Measurements from ENCODE around the gene HLA-DQB2. TPM values are rescaled to one million over a fixed set of nuclear protein-coding genes. Genes with fewer than 3 reads are reported as not detected.

The HLA-DQB2 gene
- total RNA-seq, 1 experiment from 2014 or later, result 0.42 TPM

- no peaks in the 10 kb centered on the region; the same call in 1 of the 2 replicates for H3K27me3 Mint-ChIP-seq (ENCODE audit: low read depth)
- ATAC-seq (no peak), DNase-seq (ENCODE audit: low spot score) (no peak)
- peaks cover 5% of the 10 kb centered on the region; the same call in 1 of the 2 replicates for H3K9me3 Mint-ChIP-seq
- TF ChIP-seq ZNF317 (CRISPR knock-in tag; IDR thresholded peaks at IDR 0.05; ENCODE audit: borderline replicate concordance, low read depth) (no peak), NR1H2 (CRISPR knock-in tag; IDR thresholded peaks at IDR 0.05) (no peak), ZNF232 (CRISPR knock-in tag; IDR thresholded peaks at IDR 0.05) (no peak), EMX1 (CRISPR knock-in tag; IDR thresholded peaks at IDR 0.05) (no peak), ELF4 (CRISPR knock-in tag; IDR thresholded peaks at IDR 0.05; ENCODE audit: low read depth) (no peak), SOX15 (CRISPR knock-in tag; IDR thresholded peaks at IDR 0.05) (no peak), SMAD3 (CRISPR knock-in tag; IDR thresholded peaks at IDR 0.05; ENCODE audit: borderline replicate concordance) (no peak), NFYB (CRISPR knock-in tag; conservative IDR thresholded peaks at IDR 0.05; ENCODE audit: low read depth) (no peak), TP53 (CRISPR knock-in tag; IDR thresholded peaks at IDR 0.05) (no peak), FOXJ3 (CRISPR knock-in tag; IDR thresholded peaks at IDR 0.05; ENCODE audit: borderline replicate concordance) (no peak), OVOL2 (CRISPR knock-in tag; IDR thresholded peaks at IDR 0.05; ENCODE audit: borderline replicate concordance) (no peak), ZMAT4 (CRISPR knock-in tag; IDR thresholded peaks at IDR 0.05) (no peak), CREB1 (CRISPR knock-in tag; IDR thresholded peaks at IDR 0.05) (no peak), ZNF138 (CRISPR knock-in tag; conservative IDR thresholded peaks at IDR 0.05) (no peak), FOXK1 (CRISPR knock-in tag; IDR thresholded peaks at IDR 0.05) (no peak), GABPB1 (CRISPR knock-in tag; IDR thresholded peaks at IDR 0.05) (no peak), CBFB (CRISPR knock-in tag; IDR thresholded peaks at IDR 0.05; ENCODE audit: low read depth) (no peak), ZNF512 (CRISPR knock-in tag; IDR thresholded peaks at IDR 0.05; ENCODE audit: borderline replicate concordance) (no peak)
- TF ChIP-seq, protein P1, sequence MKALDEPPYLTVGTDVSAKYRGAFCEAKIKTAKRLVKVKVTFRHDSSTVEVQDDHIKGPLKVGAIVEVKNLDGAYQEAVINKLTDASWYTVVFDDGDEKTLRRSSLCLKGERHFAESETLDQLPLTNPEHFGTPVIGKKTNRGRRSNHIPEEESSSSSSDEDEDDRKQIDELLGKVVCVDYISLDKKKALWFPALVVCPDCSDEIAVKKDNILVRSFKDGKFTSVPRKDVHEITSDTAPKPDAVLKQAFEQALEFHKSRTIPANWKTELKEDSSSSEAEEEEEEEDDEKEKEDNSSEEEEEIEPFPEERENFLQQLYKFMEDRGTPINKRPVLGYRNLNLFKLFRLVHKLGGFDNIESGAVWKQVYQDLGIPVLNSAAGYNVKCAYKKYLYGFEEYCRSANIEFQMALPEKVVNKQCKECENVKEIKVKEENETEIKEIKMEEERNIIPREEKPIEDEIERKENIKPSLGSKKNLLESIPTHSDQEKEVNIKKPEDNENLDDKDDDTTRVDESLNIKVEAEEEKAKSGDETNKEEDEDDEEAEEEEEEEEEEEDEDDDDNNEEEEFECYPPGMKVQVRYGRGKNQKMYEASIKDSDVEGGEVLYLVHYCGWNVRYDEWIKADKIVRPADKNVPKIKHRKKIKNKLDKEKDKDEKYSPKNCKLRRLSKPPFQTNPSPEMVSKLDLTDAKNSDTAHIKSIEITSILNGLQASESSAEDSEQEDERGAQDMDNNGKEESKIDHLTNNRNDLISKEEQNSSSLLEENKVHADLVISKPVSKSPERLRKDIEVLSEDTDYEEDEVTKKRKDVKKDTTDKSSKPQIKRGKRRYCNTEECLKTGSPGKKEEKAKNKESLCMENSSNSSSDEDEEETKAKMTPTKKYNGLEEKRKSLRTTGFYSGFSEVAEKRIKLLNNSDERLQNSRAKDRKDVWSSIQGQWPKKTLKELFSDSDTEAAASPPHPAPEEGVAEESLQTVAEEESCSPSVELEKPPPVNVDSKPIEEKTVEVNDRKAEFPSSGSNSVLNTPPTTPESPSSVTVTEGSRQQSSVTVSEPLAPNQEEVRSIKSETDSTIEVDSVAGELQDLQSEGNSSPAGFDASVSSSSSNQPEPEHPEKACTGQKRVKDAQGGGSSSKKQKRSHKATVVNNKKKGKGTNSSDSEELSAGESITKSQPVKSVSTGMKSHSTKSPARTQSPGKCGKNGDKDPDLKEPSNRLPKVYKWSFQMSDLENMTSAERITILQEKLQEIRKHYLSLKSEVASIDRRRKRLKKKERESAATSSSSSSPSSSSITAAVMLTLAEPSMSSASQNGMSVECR (CRISPR knock-in tag; IDR thresholded peaks at IDR 0.05; ENCODE audit: borderline replicate concordance), result no peak
- H3K36me3 Mint-ChIP-seq, result no peaks in the 10 kb centered on the region
- ChIA-PET POLR2A (no interaction called here), CTCF (no interaction called here)
- H3K4me3 Mint-ChIP-seq, result no peak overlapping the region
- no peak overlapping the region for H3K27ac Mint-ChIP-seq
- H3K4me1 Mint-ChIP-seq, result no peaks in the 10 kb centered on the region
Measured at GRCh38 chr6:32738126-32738525, 25.2 kb downstream of the HLA-DQB2 start.

GRCh38 chr6:32718879-32719278 lies 44.5 kb downstream of the HLA-DQB2 start:
- TF ChIP-seq ZNF317 (CRISPR knock-in tag; IDR thresholded peaks at IDR 0.05; ENCODE audit: borderline replicate concordance, low read depth) (no peak), OVOL2 (CRISPR knock-in tag; IDR thresholded peaks at IDR 0.05; ENCODE audit: borderline replicate concordance) (no peak)
- no peak overlapping the region for H3K27ac Mint-ChIP-seq
- no peaks in the 10 kb centered on the region for H3K4me1 Mint-ChIP-seq
- H3K36me3 Mint-ChIP-seq, result no peaks in the 10 kb centered on the region
- H3K27me3 Mint-ChIP-seq (ENCODE audit: low read depth), result peaks cover 12% of the 10 kb centered on the region
- DNase-seq (ENCODE audit: low spot score), result no peak
- ChIA-PET CTCF (no interaction called here), POLR2A (no interaction called here)
- no peaks in the 10 kb centered on the region for H3K9me3 Mint-ChIP-seq
- H3K4me3 Mint-ChIP-seq, result no peak overlapping the region
- ATAC-seq, result no peak
